GM12878 (cell line): ENCODE measurements around the gene NKX2-8. TPM values are rescaled to one million over a fixed set of nuclear protein-coding genes. Genes with fewer than 3 reads are reported as not detected.

Experiments used
- ATAC-seq: fragments of 200-7000 bp; cut with Tn5 transposase; 3 replicates; pipeline ENCODE4 v1.9.1; 2020; ENCODE audit warnings: mild to moderate bottlenecking, moderate library complexity
- BruUV-seq: library from RNA; stranded (reverse); fragments of 400-500 nt; replicated peaks from 2 replicates; lab custom pipeline; 2021; lab: Mats Ljungman, UMichigan
- CTCF ChIA-PET: fragments of 300-600 bp; sonication (Branson Sonifier 250); formaldehyde crosslinking; extraction: SDS; loops from one replicate; lab custom pipeline; 2021; ENCODE audit warnings: inconsistent platforms; lab: Yijun Ruan, JAX
- POLR2A ChIA-PET: fragments of 350-600 bp; formaldehyde crosslinking; extraction: SDS; loops from one replicate; lab custom pipeline; 2021; ENCODE audit warnings: inconsistent platforms; lab: Charles Lee
- RAD21 ChIA-PET: fragments of 300-600 bp; sonication (Branson Sonifier 250); formaldehyde crosslinking; loops from one replicate; lab custom pipeline; 2023; ENCODE audit warnings: antibody characterized with exemption; ENCODE audit not compliant: unreplicated experiment; lab: Charles Lee
- SMC1A ChIA-PET: fragments of 300-600 bp; sonication (Branson Sonifier 250); formaldehyde crosslinking; loops from one replicate; lab custom pipeline; 2023; ENCODE audit not compliant: unreplicated experiment, uncharacterized antibody; lab: Charles Lee
- DNase-seq: peaks from one replicate; pipeline ENCODE4 v3.0.0-alpha.2; 2011; ENCODE audit warnings: low read depth, low spot score
- FAIRE-seq: peaks from 3 replicates; lab custom pipeline; 2011; peaks lifted over from hg19 to GRCh38; lab: Jason Lieb, UNC
- H2AFZ ChIP-seq: 2 replicates; pipeline ENCODE4 v1.6.0; 2011; ENCODE audit warnings: low read depth, low read length, control low read depth; ENCODE audit not compliant: control insufficient read depth
- H3K27ac ChIP-seq: 2 replicates; pipeline ENCODE4 v1.5.1; 2011; ENCODE audit warnings: control low read depth; ENCODE audit not compliant: control insufficient read depth, insufficient read depth
- H3K27me3 ChIP-seq, 2 experiments: replicated peaks in 1 of 2; 2 replicates each; pipeline versions ENCODE4 v1.6.0 to v1.6.1; 2011; ENCODE audit warnings: low read length in 1 of 2; ENCODE audit not compliant: control insufficient read depth in 2 of 2, insufficient read depth in 2 of 2
- H3K36me3 ChIP-seq, 2 experiments: 2 replicates each; pipeline ENCODE4 v1.5.1; 2011; ENCODE audit warnings: low read length in 1 of 2; ENCODE audit not compliant: control insufficient read depth in 2 of 2, insufficient read depth in 2 of 2
- H3K4me1 ChIP-seq: 2 replicates; pipeline ENCODE4 v1.6.1; 2011; ENCODE audit warnings: mild to moderate bottlenecking, low read length, moderate library complexity, mixed read lengths; ENCODE audit not compliant: control insufficient read depth, insufficient read depth
- H3K4me2 ChIP-seq: 2 replicates; pipeline ENCODE4 v1.6.0; 2011; ENCODE audit warnings: control low read depth; ENCODE audit not compliant: control insufficient read depth, insufficient read depth
- H3K4me3 ChIP-seq: fragments of 200-600 bp; sonication (generic); 2 replicates; pipeline ENCODE4 v1.5.1; 2016
- H3K79me2 ChIP-seq: 2 replicates; pipeline ENCODE4 v1.6.0; 2011; ENCODE audit warnings: low read length; ENCODE audit not compliant: control insufficient read depth, insufficient read depth
- H3K9ac ChIP-seq: 2 replicates; pipeline ENCODE4 v1.8.0; 2011; ENCODE audit warnings: low read length, control low read depth, mixed read lengths; ENCODE audit not compliant: control insufficient read depth, insufficient read depth
- H3K9me3 ChIP-seq: replicated peaks from 3 replicates; pipeline ENCODE4 v1.5.1; 2011; ENCODE audit warnings: mild to moderate bottlenecking, low read length; ENCODE audit not compliant: control insufficient read depth, insufficient read depth
- H4K20me1 ChIP-seq: 2 replicates; pipeline ENCODE4 v1.6.0; 2011; ENCODE audit not compliant: control insufficient read depth, insufficient read depth
- CREB1 ChIP-seq: IDR thresholded peaks from 2 replicates; pipeline ENCODE4 v1.6.1; 2012; ENCODE audit warnings: low read depth, mild to moderate bottlenecking, inconsistent platforms
- ELK1 ChIP-seq: IDR thresholded peaks from 2 replicates; pipeline ENCODE4 v1.6.1; 2012; ENCODE audit warnings: low read depth, low read length, improper control_type of control experiment
- HDAC6 ChIP-seq: fragments of 200-600 bp; sonication (generic); IDR thresholded peaks from one replicate; pipeline ENCODE4 v1.8.0; 2017; ENCODE audit warnings: antibody characterized with exemption; ENCODE audit not compliant: unreplicated experiment
- IRF5 ChIP-seq: fragments of 450-650 bp; IDR thresholded peaks from 2 replicates; pipeline ENCODE4 v1.6.1; 2017; ENCODE audit warnings: borderline replicate concordance
- KDM1A ChIP-seq: fragments of 200-600 bp; sonication (generic); IDR thresholded peaks from 2 replicates; pipeline ENCODE4 v1.6.1; 2016; ENCODE audit warnings: borderline replicate concordance
- KLF5 ChIP-seq: fragments of 450-650 bp; IDR thresholded peaks from 2 replicates; pipeline ENCODE4 v1.6.1; 2014; ENCODE audit warnings: mild to moderate bottlenecking; ENCODE audit not compliant: partially characterized antibody
- LARP7 ChIP-seq: fragments of 450-650 bp; IDR thresholded peaks from 2 replicates; pipeline ENCODE4 v1.6.1; 2017; ENCODE audit warnings: mild to moderate bottlenecking
- MAX ChIP-seq: IDR thresholded peaks from 2 replicates; pipeline ENCODE4 v1.6.1; 2012; ENCODE audit warnings: low read depth, low read length, improper control_type of control experiment
- NFYA ChIP-seq: IDR thresholded peaks from 2 replicates; pipeline ENCODE4 v1.6.1; 2011; ENCODE audit warnings: low read depth, mild to moderate bottlenecking, low read length, improper control_type of control experiment, borderline replicate concordance
- PAX8 ChIP-seq: fragments of 450-650 bp; IDR thresholded peaks from 2 replicates; pipeline ENCODE4 v1.6.1; 2017; ENCODE audit warnings: mild to moderate bottlenecking, moderate library complexity
- POLR2A ChIP-seq: IDR thresholded peaks from 2 replicates; pipeline ENCODE4 v1.6.1; 2011; ENCODE audit warnings: low read depth, mild to moderate bottlenecking, low read length
- POLR2AphosphoS2 ChIP-seq: IDR thresholded peaks from 2 replicates; pipeline ENCODE4 v1.6.1; 2011; ENCODE audit warnings: low read depth, mild to moderate bottlenecking, low read length, improper control_type of control experiment, moderate library complexity
- RAD21 ChIP-seq: IDR thresholded peaks from 2 replicates; pipeline ENCODE4 v1.6.1; 2011; ENCODE audit warnings: mild to moderate bottlenecking, low read depth, low read length, moderate library complexity; ENCODE audit not compliant: insufficient read depth
- RAD51 ChIP-seq: fragments of 450-650 bp; IDR thresholded peaks from 2 replicates; pipeline ENCODE4 v1.6.1; 2016; ENCODE audit warnings: moderate library complexity, mild to moderate bottlenecking, inconsistent platforms
- SRF ChIP-seq, 2 experiments: IDR thresholded peaks; 2 replicates each; pipeline ENCODE4 v1.6.1; 2011; ENCODE audit warnings: low read depth in 2 of 2, low read length in 2 of 2, mild to moderate bottlenecking in 1 of 2, moderate library complexity in 1 of 2
- YY1 ChIP-seq: IDR thresholded peaks from 2 replicates; pipeline ENCODE4 v1.6.1; 2011; ENCODE audit warnings: low read depth, mild to moderate bottlenecking, low read length
- ZNF622 ChIP-seq: fragments of 450-650 bp; IDR thresholded peaks from 2 replicates; pipeline ENCODE4 v1.6.1; 2017; ENCODE audit warnings: mild to moderate bottlenecking, inconsistent platforms
- WGBS: methylation state at CpG from one replicate; pipeline ENCODE4 v1.1.6; 2016; ENCODE audit warnings: low lambda C conversion rate; ENCODE audit not compliant: insufficient replicate concordance, insufficient coverage; ENCODE audit errors: missing lambda C conversion rate; 5-methylcytosine and 5-hydroxymethylcytosine counted together
- in situ Hi-C: fragments of 300-500 bp; cut with MboI; formaldehyde crosslinking; loops from 9 replicates; pipeline ENCODE4 v1.14.3; 2018; ENCODE audit warnings: mixed read lengths
- intact Hi-C: fragments of 100-400 bp; cut with micrococcal nuclease; formaldehyde crosslinking; loops from one replicate; pipeline ENCODE4 v1.14.2; 2022; ENCODE audit not compliant: unreplicated experiment
- polyA plus RNA-seq, 11 experiments: library from polyadenylated mRNA; depleted of rRNA in 4 of 11; unstranded in 6 of 11; stranded (reverse) in 5 of 11; fragments of >200 nt; fragmentation: Nextera tagmentation in 4 of 11; fragmentation: Illumina TruSeq in 1 of 11; extraction: Ambion mirVana in 4 of 11; extraction: Trizol in 1 of 11; gene quantifications; 1 replicate in 1 of 11; 2 replicates in 10 of 11; pipeline versions ENCODE4 v1.2.1 to v1.2.3, GENCODE V29; 2011 to 2016; ENCODE audit warnings: inconsistent platforms in 2 of 11, missing spikeins in 2 of 11, low read depth in 1 of 11
- total RNA-seq, 4 experiments: library from RNA; depleted of rRNA in 3 of 4; stranded (reverse); fragments of >200 nt in 3 of 4; fragmentation: Illumina TruSeq in 1 of 4; extraction: Trizol in 1 of 4; gene quantifications; 2 replicates each; pipeline versions ENCODE4 v1.2.1 to v1.2.3, GENCODE V29; 2013 to 2021

Gene NKX2-8
- total and polyA plus RNA-seq, 10 of the 15 experiments (the other 5 are each of a cell fraction or from before 2014, with no cell fraction given): not detected

- RAD21 ChIA-PET: no interaction called here
Measured at GRCh38 chr14:36583893-36584811, 1.7 kb upstream of the NKX2-8 start.

More at GRCh38 chr14:36583893-36584811, 1.7 kb upstream of the NKX2-8 start:
- Histone ChIP-seq H2AFZ (no peak overlapping the region), H4K20me1 (no peaks in the 10 kb centered on the region), H3K4me3 (no peak overlapping the region), H3K4me1 (no peaks in the 10 kb centered on the region), H3K79me2 (no peaks in the 10 kb centered on the region), H3K27ac (no peak overlapping the region), H3K9me3 (no peaks in the 10 kb centered on the region; the same call in 2 of the 3 replicates), H3K4me2 (no peak overlapping the region), H3K27me3 (peaks cover 0 to 7% of the 10 kb centered on the region in 2 experiments; a peak in 3 of 4 replicates), H3K9ac (no peak overlapping the region), H3K36me3 (no peaks in the 10 kb centered on the region)
- FAIRE-seq (no peak), DNase-seq (no peak), ATAC-seq (no peak)
- ChIA-PET POLR2A (no interaction called here), CTCF (interaction anchor here (1.2 kb wide), 1 partner anchor 31 kb away, joined by 3 read pairs; no protein-coding TSS in a partner anchor), SMC1A (no interaction called here)
- no peak for TF ChIP-seq SRF (IDR thresholded peaks at IDR 0.05; ENCODE audit: low read depth in 2 of 2, low read length in 2 of 2)
- TF ChIP-seq KDM1A: no peak
- TF ChIP-seq KLF5: no peak
- no peak for TF ChIP-seq HDAC6
- no peak for TF ChIP-seq NFYA
- no peak for TF ChIP-seq PAX8
- TF ChIP-seq RAD21: no peak
- no peak for TF ChIP-seq ELK1
- no peak for TF ChIP-seq LARP7
- TF ChIP-seq MAX: no peak
- no peak for TF ChIP-seq POLR2A
- no peak for TF ChIP-seq IRF5
- TF ChIP-seq RAD51: no peak
- TF ChIP-seq POLR2AphosphoS2: no peak
- no peak for TF ChIP-seq YY1
- no peak for TF ChIP-seq CREB1
- no peak for TF ChIP-seq ZNF622
- intact Hi-C loops (no loop called here), in situ Hi-C loops (no loop called here)
- no TSS peak for BruUV-seq
- 50% methylated on average over 53 of the region's 53 CpGs for WGBS
